Fibroblast of peridontal ligament (primary cell): ENCODE measurements around the gene CACNA1C.
A peak's percentile ranks its signal among the peaks of the same experiment; 100 is the strongest.

Source experiments
- DNase-seq: peaks from one replicate; pipeline ENCODE4 v3.0.0-alpha.2; 2010; ENCODE audit errors: extremely low read depth

The CACNA1C gene

GRCh38 chr12:2617365-2617764, 564.6 kb downstream of the CACNA1C start:
- DNase-seq = no peak

GRCh38 chr12:2618291-2618995, 565.7 kb downstream of the CACNA1C start:
- no peak for DNase-seq

GRCh38 chr12:2619136-2619535, 566.3 kb downstream of the CACNA1C start:
- DNase-seq = no peak

GRCh38 chr12:2622460-2622859, 569.7 kb downstream of the CACNA1C start:
- DNase-seq = no peak

- DNase-seq = no peak
These were observed 570.7 kb downstream of the CACNA1C start for GRCh38 chr12:2623472-2623871.

GRCh38 chr12:2624543-2625288, 571.9 kb downstream of the CACNA1C start:
- DNase-seq = peak; percentile 34

GRCh38 chr12:2625289-2625612, 572.5 kb downstream of the CACNA1C start:
- DNase-seq = no peak

- no peak for DNase-seq
These were observed 574.5 kb downstream of the CACNA1C start for GRCh38 chr12:2627076-2627834.

- DNase-seq = no peak
These were observed 575.0 kb downstream of the CACNA1C start for GRCh38 chr12:2627835-2628191.

GRCh38 chr12:2628401-2628800, 575.6 kb downstream of the CACNA1C start:
- no peak for DNase-seq

- no peak for DNase-seq
These were observed 576.3 kb downstream of the CACNA1C start for GRCh38 chr12:2629051-2629450.

- no peak for DNase-seq
These were observed 579.0 kb downstream of the CACNA1C start for GRCh38 chr12:2631653-2632350.

GRCh38 chr12:2633176-2633824, 580.5 kb downstream of the CACNA1C start:
- DNase-seq = no peak

- DNase-seq = no peak
These were observed 581.0 kb downstream of the CACNA1C start for GRCh38 chr12:2633825-2634200.

GRCh38 chr12:2634471-2634870, 581.7 kb downstream of the CACNA1C start:
- DNase-seq = no peak

- DNase-seq = no peak
These were observed 584.1 kb downstream of the CACNA1C start for GRCh38 chr12:2636741-2637340.

GRCh38 chr12:2637371-2637770, 584.6 kb downstream of the CACNA1C start:
- no peak for DNase-seq

GRCh38 chr12:2638273-2639019, 585.7 kb downstream of the CACNA1C start:
- DNase-seq = no peak

GRCh38 chr12:2639020-2639298, 586.2 kb downstream of the CACNA1C start:
- no peak for DNase-seq

GRCh38 chr12:2640281-2640680, 587.5 kb downstream of the CACNA1C start:
- DNase-seq = no peak

GRCh38 chr12:2640709-2641108, 587.9 kb downstream of the CACNA1C start:
- peak; percentile 94 for DNase-seq
